OCI-LY3 (cell line): Measurements from ENCODE around the gene RP2.

Source experiments
- CTCF ChIP-seq: fragments of 200-600, 300-600 bp; sonication (generic); IDR thresholded peaks from 2 replicates; pipeline ENCODE4 v1.5.1; 2014; ENCODE audit warnings: antibody characterized with exemption, low read length, low read depth
- EZH2phosphoT487 ChIP-seq: fragments of 200-600 bp; shearing (Covaris generic); IDR thresholded peaks from 2 replicates; pipeline ENCODE4 v1.6.1; 2018; ENCODE audit warnings: antibody characterized with exemption, mixed run types, low read depth

- no peak for TF ChIP-seq CTCF
- TF ChIP-seq EZH2phosphoT487: no peak
Observed at GRCh38 chrX:46793386-46794143, 43.3 kb upstream of the RP2 start.
